ENCODE results near the gene ZYG11A.
"Not testable (repeated sequence)": the region's sequence is repeated elsewhere in the genome, so short reads cannot be mapped to it uniquely, and the experiment has no call there.

ZYG11A gene

GRCh38 chr1:52857443-52857842, 14.9 kb downstream of the ZYG11A start:
- Histone ChIP-seq H3K4me3 (no peak overlapping the region), H3K36me3 (ENCODE audit: insufficient read depth, low read length) (no peaks in the 10 kb centered on the region), H3K9ac (ENCODE audit: insufficient read length) (no peak overlapping the region), H3K9me3 (ENCODE audit: low read depth, low read length) (no peaks in the 10 kb centered on the region), H3K27ac (no peak overlapping the region)
- no peak for DNase-seq (ENCODE audit: low read depth, low spot score)
- TF ChIP-seq EZH2 (IDR thresholded peaks at IDR 0.05) (no peak), FOXP2 (optimal IDR thresholded peaks at IDR 0.05; ENCODE audit: control extremely low read depth, extremely low read length, insufficient read depth) (no peak), POLR2AphosphoS5 (IDR thresholded peaks at IDR 0.05; ENCODE audit: borderline replicate concordance, low read depth, low read length) (no peak)

DNA sequence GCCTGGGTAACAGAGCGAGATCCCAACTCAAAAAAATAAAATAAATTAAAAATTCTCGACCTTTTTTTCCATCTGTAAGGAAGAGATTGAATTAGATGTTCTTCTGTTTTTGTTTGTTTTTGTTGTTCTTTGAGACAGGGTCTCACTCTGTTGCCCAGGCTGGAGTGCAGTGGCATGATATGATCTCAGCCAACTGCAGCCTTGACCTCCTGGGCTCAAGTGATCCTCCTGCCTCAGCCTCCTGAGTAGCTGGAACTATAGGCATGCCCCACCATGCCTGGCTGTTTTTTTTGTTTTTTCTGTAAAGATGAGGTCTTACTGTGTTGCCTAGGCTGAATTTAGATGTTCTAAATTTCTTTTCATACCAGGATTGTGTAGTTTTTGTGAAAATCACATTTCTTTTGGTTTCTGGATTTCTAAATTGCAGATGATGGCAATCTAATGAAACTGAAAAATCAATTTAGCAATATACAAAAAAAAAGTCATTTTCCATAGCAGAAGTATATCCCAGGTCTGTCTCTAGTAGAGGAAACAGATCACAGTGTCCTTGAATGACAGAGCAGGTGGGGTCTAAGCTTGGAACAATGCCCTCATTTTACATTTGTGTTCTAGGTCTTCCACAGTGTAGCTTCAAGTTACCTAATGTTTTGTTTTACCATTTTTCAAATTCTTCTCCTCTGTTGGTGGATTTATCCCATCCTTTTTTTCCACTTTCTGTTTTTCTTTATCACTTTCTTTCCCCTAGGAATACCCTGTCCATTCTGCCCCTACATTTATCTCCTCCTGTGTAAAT, 20.3 kb downstream of the ZYG11A start:
- TF ChIP-seq FOXP2 (optimal IDR thresholded peaks at IDR 0.05; ENCODE audit: control extremely low read depth, extremely low read length, insufficient read depth), result no peak
- Histone ChIP-seq H3K36me3 (ENCODE audit: insufficient read depth, low read length) (no peaks in the 10 kb centered on the region), H3K9me3 (ENCODE audit: low read depth, low read length) (no peaks in the 10 kb centered on the region), H3K4me3 (no peak overlapping the region), H3K27ac (no peak overlapping the region), H3K9ac (ENCODE audit: insufficient read length) (no peak overlapping the region)
- DNase-seq (ENCODE audit: low read depth, low spot score), result no peak

DNA sequence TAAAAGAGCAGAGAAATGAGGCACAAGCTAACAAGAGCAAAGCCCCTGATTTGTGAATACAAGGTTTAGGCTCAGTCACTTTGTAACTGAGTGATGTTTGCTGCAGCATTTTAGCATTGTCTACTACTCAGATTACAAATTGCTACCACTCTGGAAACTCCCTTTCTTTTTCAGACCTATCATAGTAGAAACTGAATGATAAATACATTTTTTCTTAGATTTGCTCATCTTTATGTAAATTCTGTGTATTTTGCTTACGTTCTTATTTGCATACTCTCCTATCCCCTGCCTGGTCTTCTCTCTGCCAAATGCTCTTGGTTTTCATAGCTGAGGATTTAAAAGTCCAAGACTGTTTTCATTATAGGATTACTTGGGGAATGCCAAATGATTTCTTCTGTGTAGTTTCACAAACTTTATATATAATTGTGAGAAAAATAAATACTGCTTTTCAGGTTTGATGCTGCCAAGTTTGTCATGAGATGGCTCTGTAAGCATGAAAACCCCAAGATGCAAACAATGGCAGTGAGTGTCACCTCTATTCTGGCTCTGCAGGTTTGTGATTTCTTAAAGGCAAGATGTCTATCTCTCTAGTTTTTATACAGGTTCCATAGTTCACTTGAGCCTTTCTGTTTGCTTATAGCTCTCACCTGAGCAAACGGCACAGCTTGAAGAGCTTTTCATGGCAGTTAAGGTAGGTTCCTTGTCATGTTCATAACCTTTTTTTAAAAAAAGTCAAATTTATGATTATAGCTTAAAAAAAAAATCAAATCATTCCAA, 24.7 kb downstream of the ZYG11A start:
- no peak for DNase-seq (ENCODE audit: low read depth, low spot score)
- TF ChIP-seq FOXP2 (optimal IDR thresholded peaks at IDR 0.05; ENCODE audit: control extremely low read depth, extremely low read length, insufficient read depth), result no peak
- no peak for TF ChIP-seq EZH2 (IDR thresholded peaks at IDR 0.05)
- no peak for TF ChIP-seq POLR2AphosphoS5 (IDR thresholded peaks at IDR 0.05; ENCODE audit: borderline replicate concordance, low read depth, low read length)
- Histone ChIP-seq H3K4me3 (no peak overlapping the region), H3K9me3 (ENCODE audit: low read depth, low read length) (no peaks in the 10 kb centered on the region), H3K27ac (no peak overlapping the region), H3K9ac (ENCODE audit: insufficient read length) (no peak overlapping the region), H3K36me3 (ENCODE audit: insufficient read depth, low read length) (no peaks in the 10 kb centered on the region)

GRCh38 chr1:52869727-52870126, 27.2 kb downstream of the ZYG11A start:
- not testable (repeated sequence) for DNase-seq (ENCODE audit: low read depth, low spot score); H3K27ac ChIP-seq; H3K36me3 ChIP-seq (ENCODE audit: insufficient read depth, low read length); H3K9me3 ChIP-seq (ENCODE audit: low read depth, low read length); H3K4me3 ChIP-seq; H3K9ac ChIP-seq (ENCODE audit: insufficient read length)

- DNase-seq (ENCODE audit: low read depth, low spot score), result no peak
- Histone ChIP-seq H3K4me3 (no peak overlapping the region), H3K9me3 (ENCODE audit: low read depth, low read length) (no peaks in the 10 kb centered on the region), H3K36me3 (ENCODE audit: insufficient read depth, low read length) (no peaks in the 10 kb centered on the region), H3K9ac (ENCODE audit: insufficient read length) (no peak overlapping the region), H3K27ac (no peak overlapping the region)
- TF ChIP-seq EZH2 (IDR thresholded peaks at IDR 0.05), result no peak
Measured at GRCh38 chr1:52876843-52877242, 34.3 kb downstream of the ZYG11A start.

DNA sequence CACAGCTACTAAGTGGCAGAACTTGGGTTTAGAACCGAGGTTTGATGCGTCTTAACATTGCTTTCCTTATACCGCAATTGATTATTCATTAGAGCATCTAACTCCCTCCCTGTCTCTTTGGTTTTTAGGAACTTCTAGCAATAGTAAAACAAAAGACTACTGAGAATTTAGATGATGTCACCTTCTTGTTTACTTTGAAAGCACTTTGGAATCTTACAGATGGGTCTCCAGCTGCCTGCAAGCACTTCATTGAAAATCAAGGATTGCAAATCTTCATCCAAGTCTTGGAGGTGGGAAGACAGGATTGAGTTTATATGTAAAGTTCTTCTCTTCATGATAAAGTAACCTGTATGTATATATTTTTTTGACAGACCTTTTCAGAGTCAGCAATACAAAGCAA, 35.0 kb downstream of the ZYG11A start:
- TF ChIP-seq POLR2AphosphoS5 (IDR thresholded peaks at IDR 0.05; ENCODE audit: borderline replicate concordance, low read depth, low read length) (no peak), FOXP2 (optimal IDR thresholded peaks at IDR 0.05; ENCODE audit: control extremely low read depth, extremely low read length, insufficient read depth) (no peak), EZH2 (IDR thresholded peaks at IDR 0.05) (no peak)
- no peaks in the 10 kb centered on the region for H3K9me3 ChIP-seq (ENCODE audit: low read depth, low read length)
- DNase-seq (ENCODE audit: low read depth, low spot score), result no peak
- H3K27ac ChIP-seq, result no peak overlapping the region
- H3K36me3 ChIP-seq (ENCODE audit: insufficient read depth, low read length), result no peaks in the 10 kb centered on the region
- no peak overlapping the region for H3K9ac ChIP-seq (ENCODE audit: insufficient read length)
- H3K4me3 ChIP-seq, result no peak overlapping the region

DNA sequence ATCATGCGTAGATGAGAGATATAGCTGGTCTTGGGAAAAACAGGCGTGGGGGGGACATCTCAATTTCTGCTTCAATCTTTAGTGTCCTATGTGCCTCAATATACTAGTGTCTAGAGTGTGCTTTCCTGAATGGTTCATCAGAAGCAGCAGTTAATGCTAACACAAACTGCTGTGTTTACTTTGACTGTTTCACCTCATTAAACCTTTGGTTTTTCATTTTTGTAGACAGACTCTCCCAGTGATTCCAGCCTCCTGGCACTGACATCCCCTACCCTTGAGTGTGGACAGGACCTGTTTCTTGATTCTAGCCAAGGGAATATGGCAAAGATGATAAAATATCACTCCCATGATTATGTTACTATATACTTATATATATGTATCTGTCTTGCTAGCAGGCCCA, 37.6 kb downstream of the ZYG11A start:
- H3K27ac ChIP-seq, result no peak overlapping the region

GRCh38 chr1:52887483-52887882, 44.9 kb downstream of the ZYG11A start:
- TF ChIP-seq EZH2 (IDR thresholded peaks at IDR 0.05) (no peak), POLR2AphosphoS5 (IDR thresholded peaks at IDR 0.05; ENCODE audit: borderline replicate concordance, low read depth, low read length) (no peak), FOXP2 (optimal IDR thresholded peaks at IDR 0.05; ENCODE audit: control extremely low read depth, extremely low read length, insufficient read depth) (no peak)
- Histone ChIP-seq H3K9ac (ENCODE audit: insufficient read length) (no peak overlapping the region), H3K4me3 (no peak overlapping the region), H3K9me3 (ENCODE audit: low read depth, low read length) (no peaks in the 10 kb centered on the region), H3K27ac (no peak overlapping the region), H3K36me3 (ENCODE audit: insufficient read depth, low read length) (no peaks in the 10 kb centered on the region)
- DNase-seq (ENCODE audit: low read depth, low spot score), result no peak

More for the DNA sequence above, 37.6 kb downstream of the ZYG11A start:
- DNase-seq (ENCODE audit: low read depth, low spot score), result no peak
- H3K4me3 ChIP-seq, result no peak overlapping the region
- no peaks in the 10 kb centered on the region for H3K36me3 ChIP-seq (ENCODE audit: insufficient read depth, low read length)
- no peaks in the 10 kb centered on the region for H3K9me3 ChIP-seq (ENCODE audit: low read depth, low read length)
- no peak overlapping the region for H3K9ac ChIP-seq (ENCODE audit: insufficient read length)
- TF ChIP-seq POLR2AphosphoS5 (IDR thresholded peaks at IDR 0.05; ENCODE audit: borderline replicate concordance, low read depth, low read length) (no peak), EZH2 (IDR thresholded peaks at IDR 0.05) (no peak), FOXP2 (optimal IDR thresholded peaks at IDR 0.05; ENCODE audit: control extremely low read depth, extremely low read length, insufficient read depth) (no peak)

All from SK-N-MC (cell line).